Coronary artery (tissue), 2 donors: ENCODE results near the gene PDE11A.

Experiments
- DNase-seq: peaks from one replicate; pipeline ENCODE4 v3.0.0-alpha.2; 2017; ENCODE audit warnings: low spot score
- H3K27ac ChIP-seq, 2 donors: fragments of 200-600 bp; sonication (generic); one replicate each; pipeline ENCODE4 v1.5.1; 2016 to 2019
- H3K4me3 ChIP-seq: fragments of 200-600 bp; sonication (generic); 2 replicates; pipeline ENCODE4 v1.5.1; 2016; ENCODE audit warnings: mild to moderate bottlenecking, moderate library complexity
- CTCF ChIP-seq: fragments of 200-600 bp; sonication (generic); IDR thresholded peaks from one replicate; pipeline ENCODE4 v1.5.1; 2019; ENCODE audit warnings: antibody characterized with exemption

Gene PDE11A

GRCh38 chr2:177595126-177595845 is 477.3 kb downstream of the PDE11A start:
- H3K4me3 ChIP-seq, result no peak overlapping the region
- H3K27ac ChIP-seq, result no peak overlapping the region
- no peak for TF ChIP-seq CTCF
- DNase-seq, result no peak

GRCh38 chr2:177593402-177593801 is 479.2 kb downstream of the PDE11A start:
- no peak for TF ChIP-seq CTCF
- Histone ChIP-seq H3K4me3 (no peak overlapping the region), H3K27ac (no peak overlapping the region)
- DNase-seq, result no peak

GRCh38 chr2:177592945-177593344 is 479.6 kb downstream of the PDE11A start:
- TF ChIP-seq CTCF, result no peak
- H3K27ac ChIP-seq, result no peak overlapping the region
- no peak overlapping the region for H3K4me3 ChIP-seq
- DNase-seq, result no peak

- Histone ChIP-seq H3K27ac (no peak overlapping the region), H3K4me3 (no peak overlapping the region)
- no peak for DNase-seq
- TF ChIP-seq CTCF, result no peak
Observed at GRCh38 chr2:177592397-177592796, 480.2 kb downstream of the PDE11A start.

- H3K27ac ChIP-seq, result no peak overlapping the region
- H3K4me3 ChIP-seq, result no peak overlapping the region
- no peak for DNase-seq
- TF ChIP-seq CTCF, result no peak
Observed at GRCh38 chr2:177589186-177589585, 483.4 kb downstream of the PDE11A start.

GRCh38 chr2:177588671-177589070 is 483.9 kb downstream of the PDE11A start:
- TF ChIP-seq CTCF, result no peak
- no peak for DNase-seq
- Histone ChIP-seq H3K27ac (no peak overlapping the region), H3K4me3 (no peak overlapping the region)

- no peak for DNase-seq
- Histone ChIP-seq H3K27ac (no peak overlapping the region), H3K4me3 (no peak overlapping the region)
- no peak for TF ChIP-seq CTCF
Observed at GRCh38 chr2:177587371-177587770, 485.2 kb downstream of the PDE11A start.
